ENCODE measurements around the gene BLVRB.
"Not testable (repeated sequence)": the region's sequence is repeated elsewhere in the genome, so short reads cannot be mapped to it uniquely, and the experiment has no call there.

DNA sequence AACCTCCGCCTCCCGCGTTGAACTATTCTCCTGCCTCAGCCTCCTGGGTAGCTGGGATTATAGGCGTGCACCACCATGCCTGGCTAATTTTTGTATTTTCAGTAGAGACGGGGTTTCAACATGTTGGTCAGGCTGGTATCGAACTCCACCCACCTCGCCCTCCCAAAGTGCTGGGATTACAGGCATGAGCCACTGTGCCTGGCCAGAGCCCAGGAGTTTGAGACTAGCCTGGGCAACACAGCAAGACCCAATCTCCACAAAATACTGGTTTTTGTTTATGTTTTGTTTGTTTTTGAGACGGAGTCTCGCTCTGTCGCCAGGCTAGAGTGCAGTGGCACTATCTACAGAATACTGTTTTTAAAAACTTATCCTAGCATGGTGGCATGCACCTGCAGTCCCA lies 35.3 kb downstream of the BLVRB start:
- not testable (repeated sequence) for TF ChIP-seq HDAC6 (IDR thresholded peaks at IDR 0.05; ENCODE audit: unreplicated experiment)
- TF ChIP-seq, protein P1, sequence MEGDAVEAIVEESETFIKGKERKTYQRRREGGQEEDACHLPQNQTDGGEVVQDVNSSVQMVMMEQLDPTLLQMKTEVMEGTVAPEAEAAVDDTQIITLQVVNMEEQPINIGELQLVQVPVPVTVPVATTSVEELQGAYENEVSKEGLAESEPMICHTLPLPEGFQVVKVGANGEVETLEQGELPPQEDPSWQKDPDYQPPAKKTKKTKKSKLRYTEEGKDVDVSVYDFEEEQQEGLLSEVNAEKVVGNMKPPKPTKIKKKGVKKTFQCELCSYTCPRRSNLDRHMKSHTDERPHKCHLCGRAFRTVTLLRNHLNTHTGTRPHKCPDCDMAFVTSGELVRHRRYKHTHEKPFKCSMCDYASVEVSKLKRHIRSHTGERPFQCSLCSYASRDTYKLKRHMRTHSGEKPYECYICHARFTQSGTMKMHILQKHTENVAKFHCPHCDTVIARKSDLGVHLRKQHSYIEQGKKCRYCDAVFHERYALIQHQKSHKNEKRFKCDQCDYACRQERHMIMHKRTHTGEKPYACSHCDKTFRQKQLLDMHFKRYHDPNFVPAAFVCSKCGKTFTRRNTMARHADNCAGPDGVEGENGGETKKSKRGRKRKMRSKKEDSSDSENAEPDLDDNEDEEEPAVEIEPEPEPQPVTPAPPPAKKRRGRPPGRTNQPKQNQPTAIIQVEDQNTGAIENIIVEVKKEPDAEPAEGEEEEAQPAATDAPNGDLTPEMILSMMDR (IDR thresholded peaks at IDR 0.05 in 2 of 3, conservative IDR thresholded peaks at IDR 0.05 in 1 of 3; ENCODE audit: control insufficient read depth in 2 of 3, extremely low read depth in 1 of 3, insufficient read depth in 1 of 3, low read depth in 3 of 3, low read length in 3 of 3): not testable (repeated sequence)

Data from GM12878 (cell line).